Measurements from ENCODE around the gene LGSN. TPM values are rescaled to one million over a fixed set of nuclear protein-coding genes. Genes with fewer than 3 reads are reported as not detected.
"Not testable (repeated sequence)": the region's sequence is repeated elsewhere in the genome, so short reads cannot be mapped to it uniquely, and the experiment has no call there.

Gene LGSN
- total RNA-seq, 1 donor from 2014 or later: not detected

GRCh38 chr6:63245909-63246308 is 73.9 kb downstream of the LGSN start:
- no peaks in the 10 kb centered on the region for H3K4me1 ChIP-seq
- H3K4me3 ChIP-seq: no peak overlapping the region
- no peaks in the 10 kb centered on the region for H3K27me3 ChIP-seq
- no peaks in the 10 kb centered on the region for H3K9me3 ChIP-seq
- no peak overlapping the region for H3K27ac ChIP-seq
- no peak for TF ChIP-seq POLR2AphosphoS5 (IDR thresholded peaks at IDR 0.05; ENCODE audit: insufficient read depth in 1 of 2, low read depth in 1 of 2)
- TF ChIP-seq POLR2A (IDR thresholded peaks at IDR 0.05): no peak
- TF ChIP-seq CTCF (IDR thresholded peaks at IDR 0.05): no peak
- DNase-seq (ENCODE audit: extremely low spot score in 2 of 2): no peak
- H3K36me3 ChIP-seq: no peaks in the 10 kb centered on the region
- intact Hi-C loops (cut with DNase I): no loop called here

- intact Hi-C loops (cut with DNase I): no loop called here
These were observed 74.4 kb downstream of the LGSN start for GRCh38 chr6:63245420-63245819.

GRCh38 chr6:63236398-63236817 is 83.4 kb downstream of the LGSN start:
- intact Hi-C loops (cut with DNase I): no loop called here

More at GRCh38 chr6:63245420-63245819, 74.4 kb downstream of the LGSN start:
- DNase-seq (ENCODE audit: extremely low spot score in 2 of 2): no peak
- no peaks in the 10 kb centered on the region for H3K4me1 ChIP-seq
- no peak for TF ChIP-seq POLR2A (IDR thresholded peaks at IDR 0.05)
- no peak for TF ChIP-seq POLR2AphosphoS5 (IDR thresholded peaks at IDR 0.05; ENCODE audit: insufficient read depth in 1 of 2, low read depth in 1 of 2)
- no peak for TF ChIP-seq CTCF (IDR thresholded peaks at IDR 0.05)
- H3K9me3 ChIP-seq: no peaks in the 10 kb centered on the region
- no peak overlapping the region for H3K4me3 ChIP-seq
- no peaks in the 10 kb centered on the region for H3K36me3 ChIP-seq
- no peak overlapping the region for H3K27ac ChIP-seq
- no peaks in the 10 kb centered on the region for H3K27me3 ChIP-seq

GRCh38 chr6:63230511-63230910 is 89.3 kb downstream of the LGSN start:
- H3K27ac ChIP-seq; H3K4me1 ChIP-seq; H3K9me3 ChIP-seq; DNase-seq (ENCODE audit: extremely low spot score in 2 of 2); H3K27me3 ChIP-seq; H3K36me3 ChIP-seq; intact Hi-C loops (cut with DNase I); H3K4me3 ChIP-seq: not testable (repeated sequence)

More at GRCh38 chr6:63236398-63236817, 83.4 kb downstream of the LGSN start:
- H3K27me3 ChIP-seq: no peaks in the 10 kb centered on the region
- H3K27ac ChIP-seq: no peak overlapping the region
- H3K4me1 ChIP-seq: no peaks in the 10 kb centered on the region
- no peaks in the 10 kb centered on the region for H3K36me3 ChIP-seq
- no peak for TF ChIP-seq POLR2AphosphoS5 (IDR thresholded peaks at IDR 0.05; ENCODE audit: insufficient read depth in 1 of 2, low read depth in 1 of 2)
- TF ChIP-seq CTCF (IDR thresholded peaks at IDR 0.05): no peak
- no peak for TF ChIP-seq POLR2A (IDR thresholded peaks at IDR 0.05)
- H3K9me3 ChIP-seq: no peaks in the 10 kb centered on the region
- H3K4me3 ChIP-seq: no peak overlapping the region
- DNase-seq (ENCODE audit: extremely low spot score in 2 of 2): no peak

GRCh38 chr6:63230027-63230426 is 89.8 kb downstream of the LGSN start:
- H3K4me3 ChIP-seq; intact Hi-C loops (cut with DNase I); DNase-seq (ENCODE audit: extremely low spot score in 2 of 2): not testable (repeated sequence)

GRCh38 chr6:63227928-63228894 is 91.6 kb downstream of the LGSN start:
- DNase-seq (ENCODE audit: extremely low spot score in 2 of 2); H3K27me3 ChIP-seq; H3K36me3 ChIP-seq; H3K4me3 ChIP-seq; H3K4me1 ChIP-seq; H3K9me3 ChIP-seq; intact Hi-C loops (cut with DNase I); H3K27ac ChIP-seq: not testable (repeated sequence)

More at GRCh38 chr6:63230027-63230426, 89.8 kb downstream of the LGSN start:
- not testable (repeated sequence) for H3K27me3 ChIP-seq, H3K27ac ChIP-seq, H3K9me3 ChIP-seq, H3K36me3 ChIP-seq, H3K4me1 ChIP-seq

- intact Hi-C loops (cut with DNase I); H3K9me3 ChIP-seq; H3K36me3 ChIP-seq; H3K4me1 ChIP-seq; H3K27ac ChIP-seq; DNase-seq (ENCODE audit: extremely low spot score in 2 of 2); H3K27me3 ChIP-seq; H3K4me3 ChIP-seq: not testable (repeated sequence)
These were observed 93.8 kb downstream of the LGSN start for GRCh38 chr6:63225987-63226386.
